Measurements from ENCODE around the gene LRGUK.
"Not testable (repeated sequence)": the region's sequence is repeated elsewhere in the genome, so short reads cannot be mapped to it uniquely, and the experiment has no call there.

The LRGUK gene

GRCh38 chr7:134188311-134188710 is 61.2 kb downstream of the LRGUK start:
- no peak for DNase-seq

- DNase-seq = no peak
Measured at GRCh38 chr7:134189559-134189958, 62.4 kb downstream of the LRGUK start.

- DNase-seq = peak; percentile 50
Measured at GRCh38 chr7:134191876-134192275, 64.7 kb downstream of the LRGUK start.

GRCh38 chr7:134193240-134193639 is 66.1 kb downstream of the LRGUK start:
- no peak for DNase-seq

- DNase-seq = no peak
Measured at GRCh38 chr7:134195252-134195651, 68.1 kb downstream of the LRGUK start.

- no peak for DNase-seq
Measured at GRCh38 chr7:134196439-134196838, 69.3 kb downstream of the LRGUK start.

- no peak for DNase-seq
Measured at GRCh38 chr7:134197345-134197744, 70.2 kb downstream of the LRGUK start.

GRCh38 chr7:134200970-134201369 is 73.8 kb downstream of the LRGUK start:
- no peak for DNase-seq

- no peak for DNase-seq
Measured at GRCh38 chr7:134201569-134202261, 74.6 kb downstream of the LRGUK start.

- no peak for DNase-seq
Measured at GRCh38 chr7:134203186-134203889, 76.2 kb downstream of the LRGUK start.

- DNase-seq = no peak
Measured at GRCh38 chr7:134209322-134210015, 82.3 kb downstream of the LRGUK start.

GRCh38 chr7:134210227-134210626 is 83.1 kb downstream of the LRGUK start:
- DNase-seq = no peak

GRCh38 chr7:134210976-134211663 is 84.0 kb downstream of the LRGUK start:
- DNase-seq = no peak

GRCh38 chr7:134211817-134212216 is 84.7 kb downstream of the LRGUK start:
- no peak for DNase-seq

- DNase-seq = peak; percentile 91
Measured at GRCh38 chr7:134212576-134213546, 85.7 kb downstream of the LRGUK start.

- DNase-seq = no peak
Measured at GRCh38 chr7:134220236-134220635, 93.1 kb downstream of the LRGUK start.

GRCh38 chr7:134231296-134231695 is 104.2 kb downstream of the LRGUK start:
- not testable (repeated sequence) for DNase-seq

- no peak for DNase-seq
Measured at GRCh38 chr7:134234216-134234615, 107.1 kb downstream of the LRGUK start.

- DNase-seq = no peak
Measured at GRCh38 chr7:134245253-134245652, 118.1 kb downstream of the LRGUK start.

- no peak for DNase-seq
Measured at GRCh38 chr7:134246347-134246746, 119.2 kb downstream of the LRGUK start.

- DNase-seq = no peak
Measured at GRCh38 chr7:134246761-134247160, 119.6 kb downstream of the LRGUK start.

GRCh38 chr7:134248196-134248595 is 121.1 kb downstream of the LRGUK start:
- no peak for DNase-seq
